Caco-2 (cell line): Measurements from ENCODE around the gene HNRNPUL1. TPM values are rescaled to one million over a fixed set of nuclear protein-coding genes. Genes with fewer than 3 reads are reported as not detected.

Experiments
- BruUV-seq: library from RNA; stranded (reverse); fragments of 400-500 nt; replicated peaks from 2 replicates; lab custom pipeline; 2021; lab: Mats Ljungman, UMichigan
- CTCF ChIA-PET: fragments of 300-600 bp; sonication (Branson Sonifier 250); formaldehyde crosslinking; loops from one replicate; lab custom pipeline; 2022; ENCODE audit warnings: antibody characterized with exemption; lab: Charles Lee
- POLR2A ChIA-PET: fragments of 300-600 bp; sonication (Branson Sonifier 250); formaldehyde crosslinking; loops from one replicate; lab custom pipeline; 2022; ENCODE audit warnings: antibody characterized with exemption; lab: Charles Lee
- DNase-seq, 2 experiments: peaks; one replicate each; pipeline versions ENCODE4 v3.0.0 to v3.0.0-alpha.2; 2020 to 2022
- H3K27me3 ChIP-seq: replicated peaks from 2 replicates; pipeline ENCODE4 v1.6.0; 2011; ENCODE audit warnings: low read length; ENCODE audit not compliant: control insufficient read depth, insufficient read depth
- H3K36me3 ChIP-seq: 2 replicates; pipeline ENCODE4 v1.5.1; 2011; ENCODE audit warnings: low read length; ENCODE audit not compliant: control insufficient read depth, insufficient read depth
- H3K4me1 ChIP-seq: fragments of 250-450 bp; sonication (Bioruptor Pico); 2 replicates; pipeline ENCODE4 v1.5.1; 2020; ENCODE audit warnings: mild to moderate bottlenecking
- H3K4me3 ChIP-seq: 2 replicates; pipeline ENCODE4 v1.5.1; 2011; ENCODE audit warnings: low read depth, mild to moderate bottlenecking, control low read depth, low read length
- H3K9me3 ChIP-seq: fragments of 250-450 bp; sonication (Bioruptor Pico); 2 replicates; pipeline ENCODE4 v1.5.1; 2020; ENCODE audit warnings: mild to moderate bottlenecking, moderate library complexity
- H3K27ac Mint-ChIP-seq: one replicate; pipeline ENCODE4 v1.8.0; 2022; ENCODE audit warnings: mixed read lengths; ENCODE audit not compliant: unreplicated experiment
- H3K27me3 Mint-ChIP-seq: one replicate; pipeline ENCODE4 v1.8.0; 2022; ENCODE audit warnings: mixed read lengths; ENCODE audit not compliant: insufficient read depth, unreplicated experiment
- H3K36me3 Mint-ChIP-seq: one replicate; pipeline ENCODE4 v1.8.0; 2022; ENCODE audit warnings: mild to moderate bottlenecking, mixed read lengths; ENCODE audit not compliant: insufficient read depth, unreplicated experiment
- H3K4me1 Mint-ChIP-seq: one replicate; pipeline ENCODE4 v1.8.0; 2022; ENCODE audit warnings: low read depth, mixed read lengths; ENCODE audit not compliant: unreplicated experiment
- H3K4me3 Mint-ChIP-seq: one replicate; pipeline ENCODE4 v1.8.0; 2022; ENCODE audit warnings: mild to moderate bottlenecking, moderate library complexity, mixed read lengths; ENCODE audit not compliant: unreplicated experiment
- H3K9me3 Mint-ChIP-seq: one replicate; pipeline ENCODE4 v1.8.0; 2022; ENCODE audit warnings: mixed read lengths; ENCODE audit not compliant: unreplicated experiment
- CTCF ChIP-seq, 2 experiments: fragments of 200-600 bp in 1 of 2; IDR thresholded peaks; 1 replicate in 1 of 2; 2 replicates in 1 of 2; pipeline versions ENCODE4 v1.5.1 to v1.8.0; 2011 to 2022; ENCODE audit warnings: antibody characterized with exemption in 1 of 2, control low read depth in 1 of 2, inconsistent platforms in 1 of 2, low read depth in 1 of 2, low read length in 1 of 2, mild to moderate bottlenecking in 1 of 2, moderate library complexity in 1 of 2; ENCODE audit not compliant: insufficient read depth in 1 of 2, severe bottlenecking in 1 of 2, unreplicated experiment in 1 of 2
- intact Hi-C: fragments of 100-400 bp; cut with micrococcal nuclease; formaldehyde crosslinking; loops from one replicate; pipeline ENCODE4 v1.10.0; 2022; ENCODE audit not compliant: unreplicated experiment
- total RNA-seq: library from RNA; stranded (reverse); gene quantifications from 2 replicates; pipeline ENCODE4 v1.2.3, GENCODE V29; 2022

The HNRNPUL1 gene
- total RNA-seq, 1 experiment from 2014 or later: 322 TPM

GRCh38 chr19:41269571-41269970, 5.4 kb downstream of the HNRNPUL1 start:
- peaks cover 23% of the 10 kb centered on the region for H3K4me1 Mint-ChIP-seq
- CTCF ChIA-PET: no interaction called here
- no peak overlapping the region for H3K27ac Mint-ChIP-seq
- BruUV-seq: no TSS peak
- Histone ChIP-seq H3K4me1 (peaks cover 11% of the 10 kb centered on the region), H3K9me3 (no peaks in the 10 kb centered on the region), H3K27me3 (no peaks in the 10 kb centered on the region), H3K4me3 (no peak overlapping the region), H3K36me3 (peaks cover 16% of the 10 kb centered on the region)
- H3K27me3 Mint-ChIP-seq: no peaks in the 10 kb centered on the region
- H3K36me3 Mint-ChIP-seq: peaks cover 99% of the 10 kb centered on the region
- no peaks in the 10 kb centered on the region for H3K9me3 Mint-ChIP-seq
- intact Hi-C loops: no loop called here
- H3K4me3 Mint-ChIP-seq: no peak overlapping the region
- POLR2A ChIA-PET: no interaction called here
- TF ChIP-seq CTCF (IDR thresholded peaks at IDR 0.05; ENCODE audit: insufficient read depth in 1 of 2, low read depth in 1 of 2, low read length in 1 of 2, severe bottlenecking in 1 of 2, unreplicated experiment in 1 of 2): no peak
- DNase-seq: no peak

- no peak overlapping the region for H3K4me3 ChIP-seq
- Mint-ChIP-seq H3K27ac (no peak overlapping the region), H3K27me3 (no peaks in the 10 kb centered on the region), H3K4me1 (no peaks in the 10 kb centered on the region), H3K9me3 (no peaks in the 10 kb centered on the region), H3K36me3 (peaks cover 100% of the 10 kb centered on the region), H3K4me3 (no peak overlapping the region)
- H3K9me3 ChIP-seq: no peaks in the 10 kb centered on the region
- BruUV-seq: no TSS peak
- no peak for TF ChIP-seq CTCF (IDR thresholded peaks at IDR 0.05; ENCODE audit: insufficient read depth in 1 of 2, low read depth in 1 of 2, low read length in 1 of 2, severe bottlenecking in 1 of 2, unreplicated experiment in 1 of 2)
- peaks cover 18% of the 10 kb centered on the region for H3K36me3 ChIP-seq
- intact Hi-C loops: no loop called here
- POLR2A ChIA-PET: interaction anchor here (0.5 kb wide), 1 partner anchor 10 kb away, joined by 3 read pairs; no protein-coding TSS in a partner anchor
- no peaks in the 10 kb centered on the region for H3K4me1 ChIP-seq
- no peak for DNase-seq
- CTCF ChIA-PET: interaction anchor here (0.6 kb wide), 1 partner anchor 79 kb away, joined by 3 read pairs; no protein-coding TSS in a partner anchor
- H3K27me3 ChIP-seq: no peaks in the 10 kb centered on the region
These were observed 8.9 kb downstream of the HNRNPUL1 start for GRCh38 chr19:41273076-41273475.

GRCh38 chr19:41274802-41275201, 10.6 kb downstream of the HNRNPUL1 start:
- intact Hi-C loops: no loop called here
- BruUV-seq: no TSS peak
- Histone ChIP-seq H3K27me3 (no peaks in the 10 kb centered on the region), H3K9me3 (no peaks in the 10 kb centered on the region), H3K4me1 (no peaks in the 10 kb centered on the region), H3K36me3 (peaks cover 15% of the 10 kb centered on the region), H3K4me3 (no peak overlapping the region)
- DNase-seq: no peak
- ChIA-PET POLR2A (no interaction called here), CTCF (no interaction called here)
- Mint-ChIP-seq H3K4me3 (no peak overlapping the region), H3K27ac (no peak overlapping the region), H3K4me1 (no peaks in the 10 kb centered on the region), H3K9me3 (no peaks in the 10 kb centered on the region), H3K27me3 (no peaks in the 10 kb centered on the region), H3K36me3 (peaks cover 100% of the 10 kb centered on the region)
- no peak for TF ChIP-seq CTCF (IDR thresholded peaks at IDR 0.05; ENCODE audit: insufficient read depth in 1 of 2, low read depth in 1 of 2, low read length in 1 of 2, severe bottlenecking in 1 of 2, unreplicated experiment in 1 of 2)
